ENCODE measurements around the gene GDPD2. TPM values are rescaled to one million over a fixed set of nuclear protein-coding genes. Genes with fewer than 3 reads are reported as not detected.

Gene GDPD2
- total RNA-seq, 2 donors from 2014 or later, result 0.12 TPM; not detected in 1

- Mint-ChIP-seq H3K36me3 (ENCODE audit: insufficient read depth in 2 of 2) (no peaks in the 10 kb centered on the region), H3K27ac (no peak overlapping the region), H3K4me3 (peak overlapping the region in 1 of 2 donors; percentile 75), H3K9me3 (no peaks in the 10 kb centered on the region), H3K4me1 (ENCODE audit: low read depth) (peaks cover 5% of the 10 kb centered on the region), H3K27me3 (ENCODE audit: low read depth) (peaks cover 56% of the 10 kb centered on the region)
- DNase-seq (no peak), ATAC-seq (replicated peaks in 1 of 2) (peak; percentile 53 to 70)
These were observed 22.0 kb downstream of the GDPD2 start for GRCh38 chrX:70444946-70445656.

GRCh38 chrX:70445951-70446350 lies 22.8 kb downstream of the GDPD2 start:
- Mint-ChIP-seq H3K4me1 (ENCODE audit: low read depth) (peaks cover 5% of the 10 kb centered on the region), H3K27ac (no peak overlapping the region), H3K27me3 (ENCODE audit: low read depth) (peaks cover 48% of the 10 kb centered on the region), H3K9me3 (no peaks in the 10 kb centered on the region), H3K36me3 (ENCODE audit: insufficient read depth in 2 of 2) (no peaks in the 10 kb centered on the region), H3K4me3 (peak overlapping the region in 1 of 2 donors; percentile 60)
- ATAC-seq (replicated peaks in 1 of 2) (no peak), DNase-seq (no peak)

GRCh38 chrX:70446380-70447350 lies 23.6 kb downstream of the GDPD2 start:
- Mint-ChIP-seq H3K27me3 (ENCODE audit: low read depth) (peaks cover 41% of the 10 kb centered on the region), H3K36me3 (ENCODE audit: insufficient read depth in 2 of 2) (no peaks in the 10 kb centered on the region), H3K9me3 (no peaks in the 10 kb centered on the region), H3K27ac (no peak overlapping the region), H3K4me3 (no peak overlapping the region), H3K4me1 (ENCODE audit: low read depth) (peaks cover 6% of the 10 kb centered on the region)
- DNase-seq (no peak), ATAC-seq (replicated peaks in 1 of 2) (no peak)

- H3K36me3 Mint-ChIP-seq (ENCODE audit: insufficient read depth in 2 of 2), result peaks cover 2% of the 10 kb centered on the region in 2 donors
These were observed 26.4 kb downstream of the GDPD2 start for GRCh38 chrX:70449457-70449966.

GRCh38 chrX:70452143-70452733 lies 29.1 kb downstream of the GDPD2 start:
- ATAC-seq (replicated peaks in 1 of 2), result peak; percentile 49 to 54
- peaks cover 8 to 11% of the 10 kb centered on the region in 2 donors for H3K36me3 Mint-ChIP-seq (ENCODE audit: insufficient read depth in 2 of 2)

More at GRCh38 chrX:70449457-70449966, 26.4 kb downstream of the GDPD2 start:
- DNase-seq (no peak), ATAC-seq (replicated peaks in 1 of 2) (no peak)
- Mint-ChIP-seq H3K9me3 (no peaks in the 10 kb centered on the region), H3K27me3 (ENCODE audit: low read depth) (peaks cover 28% of the 10 kb centered on the region), H3K4me1 (ENCODE audit: low read depth) (peaks cover 32% of the 10 kb centered on the region), H3K4me3 (no peak overlapping the region), H3K27ac (no peak overlapping the region)

GRCh38 chrX:70453024-70453618 lies 30.0 kb downstream of the GDPD2 start:
- peaks cover 48% of the 10 kb centered on the region for H3K4me1 Mint-ChIP-seq (ENCODE audit: low read depth)
- peaks cover 21% of the 10 kb centered on the region for H3K27me3 Mint-ChIP-seq (ENCODE audit: low read depth)
- no peak for DNase-seq
- peak overlapping the region; percentile 86 to 93 for H3K4me3 Mint-ChIP-seq
- peaks cover 8 to 11% of the 10 kb centered on the region in 2 donors for H3K36me3 Mint-ChIP-seq (ENCODE audit: insufficient read depth in 2 of 2)
- peak overlapping the region; percentile 29 for H3K27ac Mint-ChIP-seq
- no peak for ATAC-seq (replicated peaks in 1 of 2)
- no peaks in the 10 kb centered on the region for H3K9me3 Mint-ChIP-seq

More at GRCh38 chrX:70452143-70452733, 29.1 kb downstream of the GDPD2 start:
- Mint-ChIP-seq H3K4me1 (ENCODE audit: low read depth) (peaks cover 48% of the 10 kb centered on the region), H3K27ac (peak overlapping the region; percentile 31), H3K9me3 (no peaks in the 10 kb centered on the region), H3K27me3 (ENCODE audit: low read depth) (peaks cover 21% of the 10 kb centered on the region), H3K4me3 (peak overlapping the region; percentile 86 to 93)
- peak; percentile 72 for DNase-seq

- peak; percentile 74 to 78 for DNase-seq
- Mint-ChIP-seq H3K4me3 (peak overlapping the region; percentile 93), H3K36me3 (ENCODE audit: insufficient read depth in 2 of 2) (peaks cover 8 to 11% of the 10 kb centered on the region in 2 donors), H3K4me1 (ENCODE audit: low read depth) (peaks cover 48% of the 10 kb centered on the region), H3K27me3 (ENCODE audit: low read depth) (peaks cover 14% of the 10 kb centered on the region), H3K27ac (peak overlapping the region; percentile 62), H3K9me3 (no peaks in the 10 kb centered on the region)
- peak; percentile 70 to 71 for ATAC-seq (replicated peaks in 1 of 2)
These were observed 31.6 kb downstream of the GDPD2 start for GRCh38 chrX:70454441-70455365.

GRCh38 chrX:70455366-70456202 lies 32.5 kb downstream of the GDPD2 start:
- ATAC-seq (replicated peaks in 1 of 2) (peak; percentile 13 to 23), DNase-seq (peak; percentile 8 to 10)
- peaks cover 14% of the 10 kb centered on the region for H3K27me3 Mint-ChIP-seq (ENCODE audit: low read depth)
- peaks cover 48% of the 10 kb centered on the region for H3K4me1 Mint-ChIP-seq (ENCODE audit: low read depth)
- H3K36me3 Mint-ChIP-seq (ENCODE audit: insufficient read depth in 2 of 2), result peaks cover 8 to 11% of the 10 kb centered on the region in 2 donors
- peak overlapping the region; percentile 93 for H3K4me3 Mint-ChIP-seq
- H3K27ac Mint-ChIP-seq, result peak overlapping the region; percentile 62
- no peaks in the 10 kb centered on the region for H3K9me3 Mint-ChIP-seq

GRCh38 chrX:70456256-70456655 lies 33.1 kb downstream of the GDPD2 start:
- peaks cover 48% of the 10 kb centered on the region for H3K4me1 Mint-ChIP-seq (ENCODE audit: low read depth)
- peak overlapping the region; percentile 93 for H3K4me3 Mint-ChIP-seq
- peaks cover 8 to 11% of the 10 kb centered on the region in 2 donors for H3K36me3 Mint-ChIP-seq (ENCODE audit: insufficient read depth in 2 of 2)
- H3K27ac Mint-ChIP-seq, result peak overlapping the region; percentile 65
- peak in 1 of 2 donors; percentile 12 for DNase-seq
- H3K9me3 Mint-ChIP-seq, result no peaks in the 10 kb centered on the region
- peaks cover 14% of the 10 kb centered on the region for H3K27me3 Mint-ChIP-seq (ENCODE audit: low read depth)
- peak; percentile 25 to 30 for ATAC-seq (replicated peaks in 1 of 2)

GRCh38 chrX:70461026-70461425 lies 37.9 kb downstream of the GDPD2 start:
- Mint-ChIP-seq H3K4me1 (ENCODE audit: low read depth) (peaks cover 12% of the 10 kb centered on the region), H3K36me3 (ENCODE audit: insufficient read depth in 2 of 2) (peaks cover 6 to 7% of the 10 kb centered on the region in 2 donors), H3K4me3 (no peak overlapping the region), H3K9me3 (no peaks in the 10 kb centered on the region), H3K27ac (no peak overlapping the region), H3K27me3 (ENCODE audit: low read depth) (peaks cover 4% of the 10 kb centered on the region)
- ATAC-seq (replicated peaks in 1 of 2), result no peak
- no peak for DNase-seq

GRCh38 chrX:70464051-70464450 lies 40.9 kb downstream of the GDPD2 start:
- Mint-ChIP-seq H3K27me3 (ENCODE audit: low read depth) (peaks cover 6% of the 10 kb centered on the region), H3K4me1 (ENCODE audit: low read depth) (no peaks in the 10 kb centered on the region), H3K4me3 (no peak overlapping the region), H3K36me3 (ENCODE audit: insufficient read depth in 2 of 2) (peaks cover 2 to 7% of the 10 kb centered on the region in 2 donors), H3K27ac (no peak overlapping the region), H3K9me3 (no peaks in the 10 kb centered on the region)
- DNase-seq, result no peak
- ATAC-seq (replicated peaks in 1 of 2), result no peak
